SU-DHL-6 (cell line): Measurements from ENCODE around the gene FBXO8.

ENCODE experiments used
- H2AFZ ChIP-seq: fragments of 200-600 bp; sonication (generic); 2 replicates; pipeline ENCODE4 v1.6.1; 2014; ENCODE audit warnings: low read depth, mild to moderate bottlenecking, moderate library complexity, mixed read lengths, antibody characterized with exemption, low read length; ENCODE audit not compliant: severe bottlenecking
- H3F3A ChIP-seq: fragments of 200-600 bp; shearing (Covaris generic); 2 replicates; pipeline ENCODE4 v1.6.0; 2016; ENCODE audit warnings: antibody characterized with exemption, mild to moderate bottlenecking; ENCODE audit not compliant: insufficient read depth
- H3K27ac ChIP-seq: fragments of 200-600 bp; sonication (generic); 2 replicates; pipeline ENCODE4 v1.5.1; 2016; ENCODE audit warnings: low read depth, mild to moderate bottlenecking, low read length, moderate library complexity, mixed read lengths
- H3K27me3 ChIP-seq: fragments of 200-600 bp; sonication (generic), shearing (Covaris generic); 2 replicates; pipeline ENCODE4 v1.6.0; 2014; ENCODE audit warnings: mild to moderate bottlenecking, low read length
- H3K36me3 ChIP-seq: fragments of 200-600 bp; sonication (generic); 2 replicates; pipeline ENCODE4 v1.6.1; 2014; ENCODE audit warnings: mild to moderate bottlenecking, low read length, mixed read lengths
- H3K4me2 ChIP-seq: fragments of 300-600, 200-600 bp; shearing (Covaris generic), sonication (generic); 2 replicates; pipeline ENCODE4 v1.6.0; 2014; ENCODE audit warnings: low read length, low read depth, mild to moderate bottlenecking; ENCODE audit not compliant: poor library complexity, severe bottlenecking
- H3K4me3 ChIP-seq: fragments of 200-600 bp; sonication (generic); 2 replicates; pipeline ENCODE4 v1.5.1; 2014; ENCODE audit warnings: antibody characterized with exemption, low read length, mild to moderate bottlenecking, mixed read lengths; ENCODE audit not compliant: insufficient read depth, poor library complexity, severe bottlenecking
- H3K79me2 ChIP-seq: fragments of 200-600 bp; sonication (generic); 2 replicates; pipeline ENCODE4 v1.6.1; 2014; ENCODE audit warnings: mild to moderate bottlenecking, low read length, moderate library complexity; ENCODE audit not compliant: insufficient read depth
- H3K9ac ChIP-seq: fragments of 200-600 bp; sonication (generic); 2 replicates; pipeline ENCODE4 v1.7.0; 2014; ENCODE audit warnings: mild to moderate bottlenecking, low read length
- H3K9me2 ChIP-seq: fragments of 200-600 bp; sonication (generic); replicated peaks from 2 replicates; pipeline ENCODE4 v1.6.1; 2014; ENCODE audit warnings: low read length; ENCODE audit not compliant: insufficient read depth
- H3K9me3 ChIP-seq: fragments of 200-600 bp; sonication (generic); 2 replicates; pipeline ENCODE4 v1.6.1; 2014; ENCODE audit warnings: low read length, mixed read lengths; ENCODE audit not compliant: insufficient read depth
- H4K20me1 ChIP-seq: fragments of 200-600 bp; sonication (generic); 2 replicates; pipeline ENCODE4 v1.6.1; 2014; ENCODE audit warnings: low read depth, mild to moderate bottlenecking, antibody characterized with exemption, low read length, moderate library complexity, mixed read lengths
- CTCF ChIP-seq: fragments of 200-600 bp; sonication (generic); IDR thresholded peaks from one replicate; pipeline ENCODE4 v1.5.1; 2017; ENCODE audit warnings: antibody characterized with exemption, mild to moderate bottlenecking, low read length, moderate library complexity; ENCODE audit not compliant: insufficient read depth, poor library complexity, severe bottlenecking
- EZH2phosphoT487 ChIP-seq: fragments of 200-600 bp; sonication (generic), shearing (Covaris generic); conservative IDR thresholded peaks from 2 replicates; pipeline ENCODE4 v1.6.1; 2018; ENCODE audit warnings: mild to moderate bottlenecking, antibody characterized with exemption, low read length, moderate library complexity, mixed read lengths

Gene FBXO8

GRCh38 chr4:174254613-174255012, 28.9 kb downstream of the FBXO8 start:
- no peak for TF ChIP-seq EZH2phosphoT487
- no peak for TF ChIP-seq CTCF
- Histone ChIP-seq H2AFZ (no peak overlapping the region), H3K4me3 (no peak overlapping the region), H3K9me2 (no peaks in the 10 kb centered on the region), H3K9ac (no peak overlapping the region), H3K4me2 (no peak overlapping the region), H3K27ac (no peak overlapping the region), H3K9me3 (no peaks in the 10 kb centered on the region), H4K20me1 (no peaks in the 10 kb centered on the region), H3K27me3 (no peaks in the 10 kb centered on the region), H3K36me3 (no peaks in the 10 kb centered on the region; the same call in 1 of the 2 replicates), H3K79me2 (no peaks in the 10 kb centered on the region), H3F3A (no peaks in the 10 kb centered on the region)

GRCh38 chr4:174252412-174252811, 31.1 kb downstream of the FBXO8 start:
- Histone ChIP-seq H3K79me2 (no peaks in the 10 kb centered on the region), H3K9ac (no peak overlapping the region), H3K4me2 (no peak overlapping the region), H3K9me2 (no peaks in the 10 kb centered on the region), H3K4me3 (no peak overlapping the region), H3F3A (no peaks in the 10 kb centered on the region), H3K27ac (no peak overlapping the region), H2AFZ (no peak overlapping the region), H3K27me3 (no peaks in the 10 kb centered on the region), H3K36me3 (no peaks in the 10 kb centered on the region), H3K9me3 (no peaks in the 10 kb centered on the region), H4K20me1 (no peaks in the 10 kb centered on the region)
- TF ChIP-seq EZH2phosphoT487 (no peak), CTCF (no peak)

GRCh38 chr4:174248407-174248806, 35.1 kb downstream of the FBXO8 start:
- Histone ChIP-seq H3K36me3 (no peaks in the 10 kb centered on the region), H3K9ac (no peak overlapping the region), H3F3A (no peaks in the 10 kb centered on the region), H3K4me2 (no peak overlapping the region), H4K20me1 (no peaks in the 10 kb centered on the region), H3K9me2 (no peaks in the 10 kb centered on the region), H3K79me2 (no peaks in the 10 kb centered on the region), H3K9me3 (no peaks in the 10 kb centered on the region), H2AFZ (no peak overlapping the region), H3K27me3 (no peaks in the 10 kb centered on the region), H3K4me3 (no peak overlapping the region), H3K27ac (no peak overlapping the region)
- TF ChIP-seq CTCF (no peak), EZH2phosphoT487 (no peak)
